Fibroblast of lung (primary cell): Measurements from ENCODE around the gene ZNF470. TPM values are rescaled to one million over a fixed set of nuclear protein-coding genes. Genes with fewer than 3 reads are reported as not detected.
A peak's percentile ranks its signal among the peaks of the same experiment; 100 is the strongest.

Experiments used
- DNase-seq, 2 donors: peaks; one replicate each; pipeline versions ENCODE4 v3.0.0 to v3.0.0-alpha.2; 2010; ENCODE audit warnings: low read depth in 2 of 2
- H2AFZ ChIP-seq: 2 replicates; pipeline ENCODE4 v1.5.1; 2012; ENCODE audit warnings: low read length, control low read depth, inconsistent platforms
- H3K27ac ChIP-seq: 2 replicates; pipeline ENCODE4 v1.5.1; 2011; ENCODE audit warnings: low read length, control low read depth; ENCODE audit not compliant: insufficient read depth
- H3K27me3 ChIP-seq: 2 replicates; pipeline ENCODE4 v1.5.1; 2011; ENCODE audit warnings: mild to moderate bottlenecking, low read length; ENCODE audit not compliant: control insufficient read depth, insufficient read depth
- H3K36me3 ChIP-seq: 2 replicates; pipeline ENCODE4 v1.5.1; 2011; ENCODE audit warnings: low read length; ENCODE audit not compliant: control insufficient read depth, insufficient read depth
- H3K4me1 ChIP-seq: 2 replicates; pipeline ENCODE4 v1.5.1; 2011; ENCODE audit warnings: low read length; ENCODE audit not compliant: control insufficient read depth, insufficient read depth; ENCODE audit errors: extremely low read depth
- H3K4me2 ChIP-seq: 2 replicates; pipeline ENCODE4 v1.5.1; 2011; ENCODE audit warnings: low read length, control low read depth; ENCODE audit not compliant: insufficient read depth; ENCODE audit errors: extremely low read depth
- H3K4me3 ChIP-seq, 4 experiments: fragments of 200-600 bp in 1 of 4; sonication (generic) in 1 of 4; replicated peaks in 1 of 4; 2 replicates each; pipeline ENCODE4 v1.5.1; 2011 to 2016; ENCODE audit warnings: low read length in 4 of 4, low read depth in 3 of 4, mild to moderate bottlenecking in 3 of 4, control low read depth in 2 of 4, inconsistent platforms in 1 of 4, mixed read lengths in 1 of 4; ENCODE audit not compliant: insufficient read depth in 1 of 4; ENCODE audit errors: control extremely low read depth in 1 of 4
- H3K79me2 ChIP-seq: 2 replicates; pipeline ENCODE4 v1.5.1; 2012; ENCODE audit warnings: mild to moderate bottlenecking, low read length, inconsistent platforms; ENCODE audit not compliant: control insufficient read depth, insufficient read depth
- H3K9ac ChIP-seq: 2 replicates; pipeline ENCODE4 v1.5.1; 2011; ENCODE audit warnings: mild to moderate bottlenecking, low read length, control low read depth; ENCODE audit not compliant: insufficient read depth
- H3K9me3 ChIP-seq: 2 replicates; pipeline ENCODE4 v1.5.1; 2012; ENCODE audit warnings: low read depth, low read length; ENCODE audit not compliant: control insufficient read depth, insufficient read depth
- H4K20me1 ChIP-seq: 2 replicates; pipeline ENCODE4 v1.5.1; 2011; ENCODE audit warnings: low read length; ENCODE audit not compliant: control insufficient read depth, insufficient read depth; ENCODE audit errors: extremely low read depth
- CTCF ChIP-seq, 2 donors: IDR thresholded peaks in 1 of 2; conservative IDR thresholded peaks in 1 of 2; 1 replicate in 1 of 2; 2 replicates in 1 of 2; pipeline ENCODE4 v1.5.1; 2011 to 2012; ENCODE audit warnings: low read length in 2 of 2, control low read depth in 1 of 2, inconsistent platforms in 1 of 2, low read depth in 1 of 2, mild to moderate bottlenecking in 1 of 2
- EZH2 ChIP-seq: IDR thresholded peaks from 2 replicates; pipeline ENCODE4 v1.5.1; 2012; ENCODE audit warnings: low read length, control low read depth, mild to moderate bottlenecking; ENCODE audit errors: missing control alignments
- polyA plus RNA-seq, 2 donors: library from polyadenylated mRNA; depleted of rRNA in 1 of 2; stranded (reverse) in 1 of 2; unstranded in 1 of 2; fragments of >200 nt; gene quantifications; 2 replicates each; pipeline ENCODE4 v1.2.1, GENCODE V29; 2011 to 2012; ENCODE audit warnings: missing spikeins in 1 of 2
- total RNA-seq: library from RNA; depleted of rRNA; stranded (reverse); fragments of >200 nt; gene quantifications from 2 replicates; pipeline ENCODE4 v1.2.1, GENCODE V29; 2014

ZNF470 gene
- total and polyA plus RNA-seq, 2 donors (not counting 1 experiment from before 2014, with no cell fraction given), result 3.0 to 7.3 TPM

GRCh38 chr19:56562766-56563165 is 4.5 kb upstream of the ZNF470 start:
- DNase-seq, result no peak
- H3K4me1 ChIP-seq, result no peaks in the 10 kb centered on the region
- no peak overlapping the region for H3K4me3 ChIP-seq
- H3K27ac ChIP-seq, result no peak overlapping the region
- H3K36me3 ChIP-seq, result no peaks in the 10 kb centered on the region
- no peak overlapping the region for H2AFZ ChIP-seq
- H3K79me2 ChIP-seq, result no peaks in the 10 kb centered on the region
- H3K27me3 ChIP-seq, result no peaks in the 10 kb centered on the region
- no peak overlapping the region for H3K4me2 ChIP-seq
- H3K9me3 ChIP-seq, result no peaks in the 10 kb centered on the region
- H4K20me1 ChIP-seq, result no peaks in the 10 kb centered on the region
- H3K9ac ChIP-seq, result no peak overlapping the region
- no peak for TF ChIP-seq CTCF (conservative IDR thresholded peaks at IDR 0.05 in 1 of 2, IDR thresholded peaks at IDR 0.05 in 1 of 2; ENCODE audit: low read depth in 1 of 2, low read length in 2 of 2)
- TF ChIP-seq EZH2, result no peak

- no peak for TF ChIP-seq EZH2
- TF ChIP-seq CTCF (conservative IDR thresholded peaks at IDR 0.05 in 1 of 2, IDR thresholded peaks at IDR 0.05 in 1 of 2; ENCODE audit: low read depth in 1 of 2, low read length in 2 of 2), result no peak
- H3K27ac ChIP-seq, result peak overlapping the region; percentile 59
Observed at GRCh38 chr19:56566904-56567273, 379 bp upstream of the ZNF470 start.

GRCh38 chr19:56572589-56572988 is 5.3 kb downstream of the ZNF470 start:
- Histone ChIP-seq H3K4me2 (no peak overlapping the region), H3K9ac (no peak overlapping the region), H4K20me1 (no peaks in the 10 kb centered on the region), H3K36me3 (peaks cover 2% of the 10 kb centered on the region), H3K4me3 (no peak overlapping the region), H3K9me3 (peaks cover 2% of the 10 kb centered on the region), H3K27ac (no peak overlapping the region), H3K4me1 (no peaks in the 10 kb centered on the region), H3K79me2 (no peaks in the 10 kb centered on the region), H2AFZ (no peak overlapping the region), H3K27me3 (no peaks in the 10 kb centered on the region)
- DNase-seq, result no peak
- TF ChIP-seq CTCF (conservative IDR thresholded peaks at IDR 0.05 in 1 of 2, IDR thresholded peaks at IDR 0.05 in 1 of 2; ENCODE audit: low read depth in 1 of 2, low read length in 2 of 2), result no peak
- no peak for TF ChIP-seq EZH2

More at GRCh38 chr19:56566904-56567273, 379 bp upstream of the ZNF470 start:
- Histone ChIP-seq H2AFZ (peak overlapping the region; percentile 100), H3K27me3 (no peaks in the 10 kb centered on the region), H3K36me3 (peaks cover 2% of the 10 kb centered on the region), H3K4me3 (peak overlapping the region; percentile 91 to 99 (median 96)), H3K9me3 (no peaks in the 10 kb centered on the region), H3K79me2 (no peaks in the 10 kb centered on the region), H3K4me2 (peak overlapping the region; percentile 90), H3K4me1 (no peaks in the 10 kb centered on the region), H4K20me1 (no peaks in the 10 kb centered on the region), H3K9ac (peak overlapping the region; percentile 61)
- DNase-seq, result peak in 1 of 2 donors; percentile 44
